HG03378 (cell line): ENCODE data around the gene FUBP3.
A peak's percentile ranks its signal among the peaks of the same experiment; 100 is the strongest.

Experiments used
- ATAC-seq: cut with Tn5 transposase; IDR thresholded peaks from one replicate; pipeline ENCODE4 v1.9.1; 2021; ENCODE audit warnings: mild to moderate bottlenecking, moderate library complexity; ENCODE audit not compliant: unreplicated experiment

The FUBP3 gene

GRCh38 chr9:130578865-130579737, at the start of gene FUBP3:
FUBP3 (plus strand) TSS chr9:130579577; CDS start chr9:130579681, 104 bp downstream.
- peak; percentile 62 for ATAC-seq

- ATAC-seq: no peak
Observed at GRCh38 chr9:130530938-130531337, 48.4 kb upstream of the FUBP3 start.

- no peak for ATAC-seq
Observed at GRCh38 chr9:130531670-130532069, 47.7 kb upstream of the FUBP3 start.

- no peak for ATAC-seq
Observed at GRCh38 chr9:130532426-130533080, 46.8 kb upstream of the FUBP3 start.

GRCh38 chr9:130535818-130536521, 43.4 kb upstream of the FUBP3 start:
- no peak for ATAC-seq

GRCh38 chr9:130536701-130537107, 42.7 kb upstream of the FUBP3 start:
- no peak for ATAC-seq

GRCh38 chr9:130537346-130538050, 41.9 kb upstream of the FUBP3 start:
- ATAC-seq: no peak

GRCh38 chr9:130539420-130540223, 39.8 kb upstream of the FUBP3 start:
- ATAC-seq: no peak

GRCh38 chr9:130541533-130541932, 37.8 kb upstream of the FUBP3 start:
- ATAC-seq: no peak

- no peak for ATAC-seq
Observed at GRCh38 chr9:130542038-130542437, 37.3 kb upstream of the FUBP3 start.

GRCh38 chr9:130542457-130543228, 36.7 kb upstream of the FUBP3 start:
- ATAC-seq: no peak

- ATAC-seq: no peak
Observed at GRCh38 chr9:130543368-130543767, 36.0 kb upstream of the FUBP3 start.

GRCh38 chr9:130543859-130544258, 35.5 kb upstream of the FUBP3 start:
- ATAC-seq: no peak

- ATAC-seq: no peak
Observed at GRCh38 chr9:130544364-130544763, 35.0 kb upstream of the FUBP3 start.

GRCh38 chr9:130548103-130548502, 31.3 kb upstream of the FUBP3 start:
- no peak for ATAC-seq

GRCh38 chr9:130549093-130549735, 30.2 kb upstream of the FUBP3 start:
- ATAC-seq: no peak

- no peak for ATAC-seq
Observed at GRCh38 chr9:130554606-130555005, 24.8 kb upstream of the FUBP3 start.

- ATAC-seq: no peak
Observed at GRCh38 chr9:130555061-130555460, 24.3 kb upstream of the FUBP3 start.

GRCh38 chr9:130555968-130556367, 23.4 kb upstream of the FUBP3 start:
- no peak for ATAC-seq
